K562 (cell line): ENCODE results near the gene TRAF1. TPM values are rescaled to one million over a fixed set of nuclear protein-coding genes. Genes with fewer than 3 reads are reported as not detected.
A peak's percentile ranks its signal among the peaks of the same experiment; 100 is the strongest.

ENCODE experiments used
- ATAC-seq: fragments of 200-7000 bp; cut with Tn5 transposase; 3 replicates; pipeline ENCODE4 v1.9.1; 2020; ENCODE audit warnings: moderate library complexity
- BruUV-seq: library from RNA; stranded (reverse); fragments of 400-500 nt; replicated peaks from 2 replicates; lab custom pipeline; 2021; lab: Mats Ljungman, UMichigan
- CTCF ChIA-PET: fragments of 300-600 bp; formaldehyde crosslinking; extraction: SDS; loops from one replicate; lab custom pipeline; 2021; ENCODE audit warnings: low intra/inter-chr PET ratio; lab: Yijun Ruan, JAX
- POLR2A ChIA-PET: fragments of 300-600, 350-650 bp; sonication (Branson Sonifier 250); formaldehyde crosslinking; extraction: SDS; loops from one replicate; lab custom pipeline; 2021; ENCODE audit warnings: antibody characterized with exemption, inconsistent platforms; lab: Yijun Ruan, JAX
- DNase-seq, 4 experiments: peaks; one replicate each; pipeline versions ENCODE4 v3.0.0 to v3.0.0-alpha.2; 2011 to 2018; ENCODE audit warnings: low spot score in 3 of 4, mixed read lengths in 3 of 4; ENCODE audit errors: extremely low read depth in 1 of 4
- FAIRE-seq: peaks from 2 replicates; lab custom pipeline; 2011; peaks lifted over from hg19 to GRCh38; lab: Jason Lieb, UNC
- H2AFZ ChIP-seq: 2 replicates; pipeline ENCODE4 v1.6.0; 2011; ENCODE audit warnings: low read depth, low read length, control low read depth, inconsistent platforms
- H3K27ac ChIP-seq: fragments of 200-600 bp; 3 replicates; pipeline ENCODE4 v1.8.0; 2011; ENCODE audit warnings: low read depth, mild to moderate bottlenecking, control low read depth, inconsistent platforms, low read length, moderate library complexity, mixed read lengths; ENCODE audit errors: extremely low read depth
- H3K27me3 ChIP-seq, 2 experiments: fragments of 300-600 bp in 1 of 2; 2 replicates in 1 of 2; 3 replicates in 1 of 2; pipeline versions ENCODE4 v1.6.0 to v1.8.0; 2011; ENCODE audit warnings: inconsistent platforms in 2 of 2, low read length in 2 of 2, mild to moderate bottlenecking in 1 of 2, mixed read lengths in 1 of 2, moderate library complexity in 1 of 2; ENCODE audit not compliant: control insufficient read depth in 2 of 2, insufficient read depth in 2 of 2
- H3K36me3 ChIP-seq: fragments of 300-600 bp; 3 replicates; pipeline ENCODE4 v1.8.0; 2011; ENCODE audit warnings: mild to moderate bottlenecking, low read length, inconsistent platforms; ENCODE audit not compliant: control insufficient read depth, insufficient read depth
- H3K4me1 ChIP-seq, 2 experiments: fragments of 200-600 bp in 1 of 2; replicated peaks in 1 of 2; 2 replicates in 1 of 2; 3 replicates in 1 of 2; pipeline versions ENCODE4 v1.5.1 to v1.8.0; 2011; ENCODE audit warnings: inconsistent platforms in 2 of 2, low read length in 2 of 2, mild to moderate bottlenecking in 1 of 2, mixed read lengths in 1 of 2, moderate library complexity in 1 of 2; ENCODE audit not compliant: control insufficient read depth in 2 of 2, insufficient read depth in 2 of 2
- H3K4me2 ChIP-seq: 2 replicates; pipeline ENCODE4 v1.6.1; 2011; ENCODE audit warnings: low read length, control low read depth, inconsistent platforms, mixed read lengths; ENCODE audit not compliant: insufficient read depth
- H3K4me3 ChIP-seq: fragments of 200-600 bp; sonication (generic), shearing (Covaris generic); 2 replicates; pipeline ENCODE4 v1.5.1; 2016; ENCODE audit warnings: control low read depth, inconsistent platforms
- H3K79me2 ChIP-seq: fragments of 200-600 bp; 3 replicates; pipeline ENCODE4 v1.8.0; 2011; ENCODE audit warnings: low read length, inconsistent platforms; ENCODE audit not compliant: control insufficient read depth, insufficient read depth
- H3K9ac ChIP-seq, 2 experiments: 2 replicates each; pipeline versions ENCODE4 v1.6.0 to v1.6.1; 2011; ENCODE audit warnings: low read depth in 2 of 2, low read length in 2 of 2, control low read depth in 1 of 2, inconsistent platforms in 1 of 2, mild to moderate bottlenecking in 1 of 2, mixed read lengths in 1 of 2; ENCODE audit not compliant: insufficient read depth in 1 of 2
- H3K9me1 ChIP-seq: one replicate; pipeline ENCODE4 v1.6.0; 2011; ENCODE audit warnings: inconsistent platforms, mild to moderate bottlenecking, low read length, moderate library complexity; ENCODE audit not compliant: control insufficient read depth, insufficient read depth
- H3K9me3 ChIP-seq: replicated peaks from 2 replicates; pipeline ENCODE4 v1.5.1; 2011; ENCODE audit warnings: low read depth, low read length, inconsistent platforms; ENCODE audit not compliant: control insufficient read depth, insufficient read depth
- H4K20me1 ChIP-seq: replicated peaks from 2 replicates; pipeline ENCODE4 v1.6.1; 2011; ENCODE audit warnings: low read length, inconsistent platforms, mixed read lengths; ENCODE audit not compliant: control insufficient read depth, insufficient read depth
- ARID3A ChIP-seq: IDR thresholded peaks from 2 replicates; pipeline ENCODE4 v1.6.1; 2012; ENCODE audit warnings: low read depth, low read length, improper control_type of control experiment, borderline replicate concordance
- CHD2 ChIP-seq: IDR thresholded peaks from 2 replicates; pipeline ENCODE4 v1.6.1; 2011; ENCODE audit warnings: low read depth, low read length
- DLX4 ChIP-seq: fragments of 250-450 bp; sonication (Bioruptor Pico); IDR thresholded peaks from 2 replicates; pipeline ENCODE4 v1.6.1; 2021; ENCODE audit warnings: mild to moderate bottlenecking
- JUND ChIP-seq, 2 experiments: IDR thresholded peaks; 2 replicates in 1 of 2; 3 replicates in 1 of 2; pipeline ENCODE4 v1.6.1; 2011; ENCODE audit warnings: borderline replicate concordance in 2 of 2, low read depth in 2 of 2, low read length in 2 of 2, improper control_type of control experiment in 1 of 2, missing biosample characterization in 1 of 2, missing genetic modification characterization in 1 of 2, missing genetic modification reagents in 1 of 2
- NCOA4 ChIP-seq: fragments of 450-650 bp; IDR thresholded peaks from 2 replicates; pipeline ENCODE4 v1.6.1; 2018; ENCODE audit warnings: mild to moderate bottlenecking; ENCODE audit not compliant: partially characterized antibody
- RCOR1 ChIP-seq, 2 experiments: IDR thresholded peaks; 2 replicates each; pipeline ENCODE4 v1.6.1; 2012; ENCODE audit warnings: low read depth in 2 of 2, low read length in 2 of 2, borderline replicate concordance in 1 of 2, improper control_type of control experiment in 1 of 2
- SUPT5H ChIP-seq: fragments of 450-650 bp; IDR thresholded peaks from 2 replicates; pipeline ENCODE4 v1.6.1; 2016
- TBL1XR1 ChIP-seq, 2 experiments: IDR thresholded peaks; 2 replicates each; pipeline ENCODE4 v1.6.1; 2012; ENCODE audit warnings: improper control_type of control experiment in 2 of 2, low read length in 2 of 2, mild to moderate bottlenecking in 1 of 2
- WHSC1 ChIP-seq: IDR thresholded peaks from one replicate; pipeline ENCODE4 v1.6.1; 2012; ENCODE audit warnings: low read length, control low read depth, inconsistent platforms
- ZNF24 ChIP-seq: fragments of 450-650 bp; IDR thresholded peaks from 2 replicates; pipeline ENCODE4 v1.6.1; 2016
- ZNF384 ChIP-seq: IDR thresholded peaks from 2 replicates; pipeline ENCODE4 v1.6.1; 2012; ENCODE audit warnings: low read depth, low read length, improper control_type of control experiment
- WGBS: fragments of 100-300 bp; shearing (Covaris generic); methylation state at CpG from one replicate; pipeline ENCODE4 v1.1.6; 2016; ENCODE audit warnings: low coverage, mixed read lengths; ENCODE audit not compliant: insufficient coverage; ENCODE audit errors: missing lambda C conversion rate; 5-methylcytosine and 5-hydroxymethylcytosine counted together
- in situ Hi-C: fragments of 300-500 bp; cut with MboI; formaldehyde crosslinking; loops from 4 replicates; pipeline ENCODE4 v1.15.0; 2018; ENCODE audit warnings: inconsistent platforms, mixed read lengths
- intact Hi-C: fragments of 100-400 bp; cut with micrococcal nuclease; formaldehyde crosslinking; loops from 2 replicates; pipeline ENCODE4 v1.14.2; 2022
- polyA plus RNA-seq, 8 experiments: library from polyadenylated mRNA; depleted of rRNA in 4 of 8; stranded (reverse) in 5 of 8; unstranded in 3 of 8; fragments of >200 nt; fragmentation: Nextera tagmentation in 2 of 8; fragmentation: Illumina TruSeq in 1 of 8; extraction: Ambion mirVana in 2 of 8; extraction: Trizol in 1 of 8; gene quantifications; 2 replicates each; pipeline versions ENCODE4 v1.2.1 to v1.2.3, GENCODE V29; 2011 to 2014; ENCODE audit warnings: inconsistent platforms in 1 of 8, missing spikeins in 1 of 8
- total RNA-seq, 7 experiments: library from RNA; depleted of rRNA in 6 of 7; stranded (reverse); fragments of >200 nt in 6 of 7; fragmentation: Illumina TruSeq in 2 of 7; extraction: Trizol in 2 of 7; gene quantifications; 2 replicates each; pipeline versions ENCODE4 v1.2.1 to v1.2.3, GENCODE V29; 2011 to 2021; ENCODE audit warnings: low replicate concordance in 1 of 7
- TF ChIP-seq, protein P1 (sequence below), 2 experiments: fragments of 150-350 bp in 1 of 2; IDR thresholded peaks; 2 replicates each; pipeline ENCODE4 v1.6.1; 2012 to 2016; ENCODE audit warnings: low read depth in 2 of 2, low read length in 2 of 2, mild to moderate bottlenecking in 1 of 2, moderate library complexity in 1 of 2

TRAF1 gene
- total and polyA plus RNA-seq, 9 of the 15 experiments (the other 6 are each of a cell fraction or from before 2014, with no cell fraction given) = 0.01 to 1.1 (median 0.04) TPM; not detected in 2

DNA sequence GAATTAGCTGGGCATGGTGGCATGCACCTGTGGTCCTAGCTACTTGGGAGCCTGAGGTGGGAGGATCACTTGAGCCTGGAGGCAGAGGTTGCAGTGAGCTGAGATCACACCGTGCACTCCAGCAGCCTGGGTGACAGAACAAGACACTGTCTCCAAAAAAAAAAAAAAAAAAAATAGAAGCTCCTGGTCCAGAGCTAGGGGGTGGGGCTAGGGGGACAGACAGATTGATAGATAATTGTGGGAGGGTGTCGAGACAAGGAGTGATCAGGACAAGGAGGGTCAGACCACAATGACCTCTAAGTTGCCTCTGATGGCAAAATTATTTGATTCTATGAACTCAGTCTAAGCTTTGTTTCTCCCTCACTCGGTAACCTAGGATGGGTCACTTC lies 43.0 kb downstream of the TRAF1 start:
- no peaks in the 10 kb centered on the region for H3K27me3 ChIP-seq
- 3% methylated on average over 3 of the region's 3 CpGs for WGBS
- 0 out of 4 replicates have a peak overlapping the region, but pooled peaks of 1 of the 2 experiments have one; percentile 15 for H3K9ac ChIP-seq
- no peak overlapping the region for H2AFZ ChIP-seq
- no peaks in the 10 kb centered on the region for H3K9me1 ChIP-seq
- BruUV-seq = no TSS peak
- no peak for TF ChIP-seq SUPT5H
- TF ChIP-seq ARID3A = 0 out of 2 replicates have a peak, but pooled peaks have one; percentile 26
- no peak for TF ChIP-seq DLX4 (CRISPR knock-in tag)
- TF ChIP-seq WHSC1 = no peak
- peak; percentile 93 for TF ChIP-seq ZNF384
- no peak for TF ChIP-seq ZNF24
- peak; percentile 18; the same call in 1 of the 2 replicates for TF ChIP-seq JUND (IDR thresholded peaks at IDR 0.05; ENCODE audit: borderline replicate concordance, low read depth, low read length)
- TF ChIP-seq JUND (tag; IDR thresholded peaks at IDR 0.05; ENCODE audit: borderline replicate concordance, low read depth, low read length) = no peak
- peak; percentile 15 to 85; a peak in 2 of 4 replicates for TF ChIP-seq RCOR1 (IDR thresholded peaks at IDR 0.05; ENCODE audit: borderline replicate concordance in 1 of 2, low read depth in 2 of 2, low read length in 2 of 2)
- no peak for TF ChIP-seq NCOA4
- TF ChIP-seq CHD2 = 0 out of 2 replicates have a peak, but pooled peaks have one; percentile 15
- TF ChIP-seq TBL1XR1 (IDR thresholded peaks at IDR 0.05; ENCODE audit: low read length in 2 of 2) = peak in 1 of 2 experiments; percentile 70; a peak in 2 of 4 replicates
- TF ChIP-seq, protein P1, sequence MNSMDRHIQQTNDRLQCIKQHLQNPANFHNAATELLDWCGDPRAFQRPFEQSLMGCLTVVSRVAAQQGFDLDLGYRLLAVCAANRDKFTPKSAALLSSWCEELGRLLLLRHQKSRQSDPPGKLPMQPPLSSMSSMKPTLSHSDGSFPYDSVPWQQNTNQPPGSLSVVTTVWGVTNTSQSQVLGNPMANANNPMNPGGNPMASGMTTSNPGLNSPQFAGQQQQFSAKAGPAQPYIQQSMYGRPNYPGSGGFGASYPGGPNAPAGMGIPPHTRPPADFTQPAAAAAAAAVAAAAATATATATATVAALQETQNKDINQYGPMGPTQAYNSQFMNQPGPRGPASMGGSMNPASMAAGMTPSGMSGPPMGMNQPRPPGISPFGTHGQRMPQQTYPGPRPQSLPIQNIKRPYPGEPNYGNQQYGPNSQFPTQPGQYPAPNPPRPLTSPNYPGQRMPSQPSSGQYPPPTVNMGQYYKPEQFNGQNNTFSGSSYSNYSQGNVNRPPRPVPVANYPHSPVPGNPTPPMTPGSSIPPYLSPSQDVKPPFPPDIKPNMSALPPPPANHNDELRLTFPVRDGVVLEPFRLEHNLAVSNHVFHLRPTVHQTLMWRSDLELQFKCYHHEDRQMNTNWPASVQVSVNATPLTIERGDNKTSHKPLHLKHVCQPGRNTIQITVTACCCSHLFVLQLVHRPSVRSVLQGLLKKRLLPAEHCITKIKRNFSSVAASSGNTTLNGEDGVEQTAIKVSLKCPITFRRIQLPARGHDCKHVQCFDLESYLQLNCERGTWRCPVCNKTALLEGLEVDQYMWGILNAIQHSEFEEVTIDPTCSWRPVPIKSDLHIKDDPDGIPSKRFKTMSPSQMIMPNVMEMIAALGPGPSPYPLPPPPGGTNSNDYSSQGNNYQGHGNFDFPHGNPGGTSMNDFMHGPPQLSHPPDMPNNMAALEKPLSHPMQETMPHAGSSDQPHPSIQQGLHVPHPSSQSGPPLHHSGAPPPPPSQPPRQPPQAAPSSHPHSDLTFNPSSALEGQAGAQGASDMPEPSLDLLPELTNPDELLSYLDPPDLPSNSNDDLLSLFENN (IDR thresholded peaks at IDR 0.05; ENCODE audit: low read depth in 2 of 2, low read length in 2 of 2) = 0 out of 4 replicates have a peak, but pooled peaks of 1 of the 2 experiments have one; percentile 10
- H4K20me1 ChIP-seq = no peaks in the 10 kb centered on the region
- peaks cover 25 to 28% of the 10 kb centered on the region in 2 experiments for H3K4me1 ChIP-seq
- H3K36me3 ChIP-seq = no peaks in the 10 kb centered on the region
- CTCF ChIA-PET = no interaction called here
- POLR2A ChIA-PET = interaction anchor here (0.7 to 22.9 kb wide), 9 partner anchors 9 to 352 kb away, joined by 3 to 464 read pairs (median 7); partner anchors contain the start of gene PHF19
- peaks cover 2% of the 10 kb centered on the region; the same call in 1 of the 3 replicates for H3K79me2 ChIP-seq
- FAIRE-seq (no peak), DNase-seq (peak; percentile 66 to 77 (median 74)), ATAC-seq (peak; percentile 39)
- no peak overlapping the region for H3K4me3 ChIP-seq
- no peak overlapping the region for H3K27ac ChIP-seq
- no peak overlapping the region for H3K4me2 ChIP-seq
- intact Hi-C loops = no loop called here
- in situ Hi-C loops = no loop called here
- no peaks in the 10 kb centered on the region for H3K9me3 ChIP-seq
